ENCODE measurements around the gene IGFBP6. TPM values are rescaled to one million over a fixed set of nuclear protein-coding genes. Genes with fewer than 3 reads are reported as not detected.
"Not testable (repeated sequence)": the region's sequence is repeated elsewhere in the genome, so short reads cannot be mapped to it uniquely, and the experiment has no call there.

The IGFBP6 gene
- total and polyA plus RNA-seq, 3 experiments from 2014 or later: 1.5 to 8.9 (median 1.6) TPM

DNA sequence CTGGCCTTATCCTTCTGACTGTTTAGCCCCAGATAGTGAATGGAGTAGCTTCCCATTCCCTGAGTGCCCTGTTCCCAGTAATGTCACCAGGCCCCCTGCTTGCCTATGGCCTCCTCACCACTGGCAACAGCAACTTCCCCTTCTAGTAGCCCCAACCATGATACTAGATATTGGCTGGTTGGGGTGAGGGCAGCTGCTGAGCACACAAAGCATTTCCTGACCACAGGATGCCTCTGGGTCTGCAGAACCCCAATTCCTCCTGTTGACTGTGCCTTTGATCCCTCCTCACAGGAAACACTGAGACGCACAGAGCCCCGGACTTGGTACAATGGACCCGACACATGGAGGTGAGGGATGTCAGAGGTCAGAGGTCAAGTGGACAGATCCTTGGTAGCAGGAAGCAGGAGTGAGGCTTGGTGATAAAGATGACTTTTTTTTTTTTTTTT is 6.4 kb downstream of the IGFBP6 start:
- Histone ChIP-seq H3K4me3 (ENCODE audit: low read length) (no peak overlapping the region), H3K9me3 (ENCODE audit: low read length) (no peaks in the 10 kb centered on the region), H3K36me3 (ENCODE audit: insufficient read depth, low read length) (no peaks in the 10 kb centered on the region), H3K27ac (ENCODE audit: low read depth, low read length) (no peak overlapping the region), H3K27me3 (ENCODE audit: insufficient read depth, low read length, poor library complexity, severe bottlenecking) (no peaks in the 10 kb centered on the region), H3K4me1 (ENCODE audit: insufficient read depth, low read length) (peaks cover 33% of the 10 kb centered on the region)
- no peaks in the 10 kb centered on the region for H3K36me3 Mint-ChIP-seq
- CTCF ChIA-PET: interaction anchor here (0.6 to 14.7 kb wide), 7 partner anchors 10 to 219 kb away, joined by 3 to 243 read pairs (median 4); partner anchors contain the start of genes AAAS, ITGB7 and SPRYD3
- peak overlapping the region in 6 of 7 donors; percentile 24 to 84 (median 46) for H3K4me3 Mint-ChIP-seq
- POLR2A ChIA-PET: interaction anchor here (1.0 to 2.1 kb wide), 3 partner anchors 8 to 30 kb away, joined by 4 to 11 read pairs (median 5); partner anchors contain the start of gene SPRYD3
- H3K9me3 Mint-ChIP-seq: no peaks in the 10 kb centered on the region
- H3K27me3 Mint-ChIP-seq: no peaks in the 10 kb centered on the region
- peaks cover 42 to 51% (median 46%) of the 10 kb centered on the region in 3 donors for H3K4me1 Mint-ChIP-seq
- peak overlapping the region; percentile 68 to 94 (median 85) for H3K27ac Mint-ChIP-seq
- peak in 2 of 5 donors; percentile 19 to 34 for DNase-seq

DNA sequence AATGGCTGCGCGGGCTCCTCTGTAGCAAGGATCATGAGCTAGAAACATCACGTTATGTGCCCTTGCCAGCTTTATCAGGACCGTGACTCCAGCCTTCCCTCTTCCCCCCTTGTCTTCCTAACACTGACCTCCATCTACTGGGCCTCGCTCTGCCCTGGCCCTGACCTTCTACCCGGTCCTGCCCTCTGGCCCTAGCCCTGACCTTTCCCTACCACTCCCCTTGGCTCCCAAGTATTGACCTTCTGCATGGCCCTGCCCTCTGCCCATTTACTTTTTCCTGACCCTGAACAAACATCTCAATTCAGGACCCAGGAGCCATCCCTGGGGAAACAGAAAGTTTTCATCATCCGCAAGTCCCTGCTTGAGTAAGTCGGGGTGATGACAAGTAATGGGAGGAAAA is 7.8 kb downstream of the IGFBP6 start:
- no peaks in the 10 kb centered on the region for H3K27me3 ChIP-seq (ENCODE audit: insufficient read depth, low read length, poor library complexity, severe bottlenecking)
- no peak overlapping the region for H3K4me3 ChIP-seq (ENCODE audit: low read length)
- H3K27ac Mint-ChIP-seq: peak overlapping the region in 5 of 8 donors; percentile 35 to 92 (median 72)
- no peaks in the 10 kb centered on the region for H3K36me3 Mint-ChIP-seq
- no peaks in the 10 kb centered on the region for H3K27me3 Mint-ChIP-seq
- H3K9me3 ChIP-seq (ENCODE audit: low read length): no peaks in the 10 kb centered on the region
- H3K9me3 Mint-ChIP-seq: no peaks in the 10 kb centered on the region
- DNase-seq: no peak
- CTCF ChIA-PET: interaction anchor here (1.1 kb wide), 1 partner anchor 39 kb away, joined by 6 read pairs; no protein-coding TSS in a partner anchor
- no peaks in the 10 kb centered on the region for H3K36me3 ChIP-seq (ENCODE audit: insufficient read depth, low read length)
- POLR2A ChIA-PET: no interaction called here
- peaks cover 28% of the 10 kb centered on the region for H3K4me1 ChIP-seq (ENCODE audit: insufficient read depth, low read length)
- peaks cover 34 to 44% (median 40%) of the 10 kb centered on the region in 3 donors for H3K4me1 Mint-ChIP-seq
- peak overlapping the region in 1 of 7 donors; percentile 76 for H3K4me3 Mint-ChIP-seq
- no peak overlapping the region for H3K27ac ChIP-seq (ENCODE audit: low read depth, low read length)

DNA sequence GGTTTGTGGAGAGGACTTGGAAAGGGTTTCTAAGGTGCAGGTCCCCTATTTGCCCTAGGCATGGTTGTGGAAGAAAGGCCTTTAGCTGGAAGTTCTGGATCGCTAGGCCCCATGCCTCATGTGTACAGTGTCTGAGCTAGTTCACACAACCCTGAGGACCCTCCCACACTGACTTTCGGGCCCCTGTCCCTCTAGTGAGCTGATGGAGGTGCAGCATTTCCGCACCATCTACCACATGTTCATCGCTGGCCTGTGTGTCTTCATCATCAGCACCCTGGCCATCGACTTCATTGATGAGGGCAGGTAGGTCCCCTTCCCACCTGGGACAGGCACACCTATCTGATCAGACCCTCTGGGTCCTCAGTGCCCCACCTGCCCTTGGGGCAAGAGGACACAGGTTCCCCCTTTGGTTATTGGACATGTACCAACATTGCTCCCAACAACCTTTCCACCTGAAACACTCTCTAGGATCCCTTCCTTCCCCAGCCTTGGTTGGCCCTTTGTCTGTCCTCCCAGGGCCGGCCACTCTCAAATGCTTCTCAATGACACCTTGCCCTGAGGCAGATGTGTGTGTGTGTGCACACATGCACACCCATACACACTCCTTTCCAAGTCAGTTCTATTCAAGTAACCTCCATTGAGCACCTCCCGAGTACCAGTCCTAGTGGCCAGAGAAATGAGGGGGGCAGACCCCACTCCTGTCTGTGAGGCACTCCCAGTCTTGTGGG is 8.4 kb downstream of the IGFBP6 start:
- Mint-ChIP-seq H3K4me1 (peaks cover 34 to 40% (median 36%) of the 10 kb centered on the region in 3 donors), H3K9me3 (no peaks in the 10 kb centered on the region)

DNA sequence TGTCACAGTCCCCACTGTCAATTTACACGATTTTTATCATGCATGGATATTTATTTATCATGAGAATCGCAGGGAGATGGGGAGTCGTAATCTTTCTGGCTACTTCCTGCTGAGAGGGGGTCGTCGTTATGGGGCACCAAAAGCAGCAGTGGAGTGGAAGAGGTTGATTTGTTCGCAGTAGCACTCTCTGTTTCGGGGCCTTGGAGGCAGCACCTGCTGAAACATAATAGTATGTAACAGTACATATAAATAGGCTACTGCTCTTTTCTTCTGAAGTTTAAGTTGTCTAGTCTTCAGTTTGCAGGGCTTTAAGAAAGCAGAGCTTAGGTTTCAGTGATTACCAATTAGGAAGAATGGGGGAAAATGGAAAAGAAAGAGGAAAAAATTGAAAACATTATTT is 9.7 kb downstream of the IGFBP6 start:
- peaks cover 24% of the 10 kb centered on the region for H3K4me1 ChIP-seq (ENCODE audit: insufficient read depth, low read length)
- no peak overlapping the region for H3K27ac ChIP-seq (ENCODE audit: low read depth, low read length)
- H3K27me3 Mint-ChIP-seq: no peaks in the 10 kb centered on the region
- no peaks in the 10 kb centered on the region for H3K36me3 Mint-ChIP-seq
- CTCF ChIA-PET: no interaction called here
- POLR2A ChIA-PET: interaction anchor here (0.7 kb wide), 1 partner anchor 245 kb away, joined by 3 read pairs; no protein-coding TSS in a partner anchor
- no peaks in the 10 kb centered on the region for H3K9me3 Mint-ChIP-seq
- DNase-seq: no peak
- H3K27ac Mint-ChIP-seq: peak overlapping the region in 1 of 8 donors; percentile 58
- H3K4me3 ChIP-seq (ENCODE audit: low read length): no peak overlapping the region
- no peaks in the 10 kb centered on the region for H3K36me3 ChIP-seq (ENCODE audit: insufficient read depth, low read length)
- H3K4me1 Mint-ChIP-seq: peaks cover 29 to 33% (median 32%) of the 10 kb centered on the region in 3 donors
- H3K9me3 ChIP-seq (ENCODE audit: low read length): no peaks in the 10 kb centered on the region
- H3K4me3 Mint-ChIP-seq: no peak overlapping the region
- H3K27me3 ChIP-seq (ENCODE audit: insufficient read depth, low read length, poor library complexity, severe bottlenecking): no peaks in the 10 kb centered on the region

More for the DNA sequence above, 8.4 kb downstream of the IGFBP6 start:
- H3K36me3 Mint-ChIP-seq: no peaks in the 10 kb centered on the region
- Histone ChIP-seq H3K9me3 (ENCODE audit: low read length) (no peaks in the 10 kb centered on the region), H3K27ac (ENCODE audit: low read depth, low read length) (no peak overlapping the region), H3K27me3 (ENCODE audit: insufficient read depth, low read length, poor library complexity, severe bottlenecking) (no peaks in the 10 kb centered on the region), H3K36me3 (ENCODE audit: insufficient read depth, low read length) (no peaks in the 10 kb centered on the region), H3K4me3 (ENCODE audit: low read length) (no peak overlapping the region), H3K4me1 (ENCODE audit: insufficient read depth, low read length) (peaks cover 28% of the 10 kb centered on the region)
- CTCF ChIA-PET: interaction anchor here (1.1 kb wide), 1 partner anchor 40 kb away, joined by 6 read pairs; no protein-coding TSS in a partner anchor
- POLR2A ChIA-PET: no interaction called here
- no peaks in the 10 kb centered on the region for H3K27me3 Mint-ChIP-seq
- H3K4me3 Mint-ChIP-seq: peak overlapping the region in 1 of 7 donors; percentile 11
- DNase-seq: no peak
- peak overlapping the region in 6 of 8 donors; percentile 43 to 80 (median 60) for H3K27ac Mint-ChIP-seq

DNA sequence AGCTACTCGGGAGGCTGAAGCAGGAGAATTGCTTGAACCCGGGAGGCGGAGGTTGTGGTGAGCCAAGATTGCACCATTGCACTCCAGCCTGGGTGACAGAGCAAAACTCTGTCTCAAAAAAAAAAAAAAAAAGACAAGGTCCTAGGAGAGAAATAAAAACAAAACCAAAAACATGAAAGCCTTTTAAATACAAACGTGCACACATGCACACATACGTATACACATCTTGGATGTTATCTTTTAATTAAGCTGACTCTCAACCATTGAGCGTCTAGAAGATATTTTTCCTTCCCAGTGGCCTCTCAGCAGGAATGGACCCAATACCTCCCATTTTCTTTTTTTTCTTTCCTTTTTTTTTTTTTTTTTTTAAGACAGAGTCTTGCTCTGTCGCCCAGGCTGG is 15.0 kb downstream of the IGFBP6 start:
- H3K4me1 ChIP-seq (ENCODE audit: insufficient read depth, low read length); H3K4me1 Mint-ChIP-seq; H3K4me3 ChIP-seq (ENCODE audit: low read length); CTCF ChIA-PET; H3K27me3 Mint-ChIP-seq; H3K4me3 Mint-ChIP-seq; DNase-seq; H3K9me3 ChIP-seq (ENCODE audit: low read length); H3K27ac Mint-ChIP-seq; H3K27me3 ChIP-seq (ENCODE audit: insufficient read depth, low read length, poor library complexity, severe bottlenecking); H3K36me3 Mint-ChIP-seq; H3K9me3 Mint-ChIP-seq; H3K27ac ChIP-seq (ENCODE audit: low read depth, low read length); H3K36me3 ChIP-seq (ENCODE audit: insufficient read depth, low read length): not testable (repeated sequence)
- POLR2A ChIA-PET: interaction anchor here (0.7 kb wide), 1 partner anchor 9 kb away, joined by 4 read pairs; the partner anchor contains the start of gene SOAT2

DNA sequence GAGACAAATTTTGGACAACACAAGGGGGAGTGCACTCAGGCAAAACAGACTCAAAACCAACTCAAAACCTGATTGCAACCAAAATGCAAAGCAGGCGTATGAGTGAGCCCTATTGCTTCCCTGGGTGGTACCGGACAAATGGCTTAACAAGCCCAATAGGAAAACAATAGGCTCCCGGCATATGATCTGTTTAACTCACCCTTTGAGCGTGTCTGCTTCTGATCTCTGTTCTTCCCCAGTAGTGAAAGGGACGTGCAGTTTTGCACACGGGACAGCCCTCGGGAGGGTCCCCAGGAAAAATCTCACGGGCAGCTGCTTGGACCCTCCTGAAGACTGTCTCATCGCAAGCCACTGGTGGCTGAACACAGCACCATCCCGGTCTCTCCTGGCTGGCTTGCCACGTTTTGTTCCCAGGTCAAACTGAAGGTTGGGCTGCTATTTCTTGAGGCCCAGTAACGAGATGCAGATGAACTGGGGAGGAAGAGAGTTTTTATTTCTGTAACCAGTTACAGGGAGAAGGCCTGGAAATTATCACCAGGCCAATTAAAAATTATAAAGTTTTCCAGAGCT is 15.8 kb downstream of the IGFBP6 start:
- no peak for DNase-seq
- no peaks in the 10 kb centered on the region for H3K36me3 Mint-ChIP-seq
- no peaks in the 10 kb centered on the region for H3K4me1 Mint-ChIP-seq
- ChIA-PET POLR2A (no interaction called here), CTCF (no interaction called here)
- H3K9me3 Mint-ChIP-seq: no peaks in the 10 kb centered on the region
- no peaks in the 10 kb centered on the region for H3K9me3 ChIP-seq (ENCODE audit: low read length)
- H3K4me1 ChIP-seq (ENCODE audit: insufficient read depth, low read length): no peaks in the 10 kb centered on the region
- H3K27ac Mint-ChIP-seq: peak overlapping the region in 1 of 8 donors; percentile 57
- H3K4me3 ChIP-seq (ENCODE audit: low read length): no peak overlapping the region
- H3K36me3 ChIP-seq (ENCODE audit: insufficient read depth, low read length): no peaks in the 10 kb centered on the region
- H3K4me3 Mint-ChIP-seq: no peak overlapping the region
- no peak overlapping the region for H3K27ac ChIP-seq (ENCODE audit: low read depth, low read length)
- H3K27me3 ChIP-seq (ENCODE audit: insufficient read depth, low read length, poor library complexity, severe bottlenecking): no peaks in the 10 kb centered on the region
- H3K27me3 Mint-ChIP-seq: no peaks in the 10 kb centered on the region

DNA sequence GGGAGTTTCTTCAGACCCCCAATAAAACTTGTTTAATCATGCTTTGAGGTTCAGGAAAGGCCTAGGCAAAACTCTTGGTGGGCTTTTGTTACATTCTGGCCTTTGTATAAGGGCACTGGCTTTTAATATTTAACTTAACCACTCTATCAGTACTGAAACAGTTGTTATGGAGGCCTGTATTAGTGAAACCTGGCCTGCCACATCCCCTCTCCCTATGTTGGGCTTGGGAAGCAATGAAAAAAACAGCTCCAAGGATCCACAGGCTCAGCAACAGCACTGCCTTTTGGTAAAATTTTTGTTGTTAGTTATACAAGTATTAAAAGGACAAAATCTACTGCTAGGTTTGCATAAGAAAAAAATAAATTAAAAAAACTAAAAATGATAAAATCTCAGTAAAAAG is 16.5 kb downstream of the IGFBP6 start:
- Mint-ChIP-seq H3K36me3 (no peaks in the 10 kb centered on the region), H3K27ac (no peak overlapping the region), H3K4me1 (no peaks in the 10 kb centered on the region), H3K4me3 (no peak overlapping the region), H3K27me3 (no peaks in the 10 kb centered on the region), H3K9me3 (no peaks in the 10 kb centered on the region)
- Histone ChIP-seq H3K27me3 (ENCODE audit: insufficient read depth, low read length, poor library complexity, severe bottlenecking) (no peaks in the 10 kb centered on the region), H3K36me3 (ENCODE audit: insufficient read depth, low read length) (no peaks in the 10 kb centered on the region), H3K4me1 (ENCODE audit: insufficient read depth, low read length) (no peaks in the 10 kb centered on the region), H3K9me3 (ENCODE audit: low read length) (no peaks in the 10 kb centered on the region), H3K27ac (ENCODE audit: low read depth, low read length) (no peak overlapping the region), H3K4me3 (ENCODE audit: low read length) (no peak overlapping the region)
- DNase-seq: no peak
- CTCF ChIA-PET: no interaction called here
- POLR2A ChIA-PET: no interaction called here
